Epidermal melanocyte (primary cell): Measurements from ENCODE around the gene SND1.

Experiments used
- DNase-seq: peaks from one replicate; pipeline ENCODE4 v3.0.0; 2011; ENCODE audit warnings: low spot score; ENCODE audit not compliant: insufficient read length

SND1 gene

GRCh38 chr7:128110641-128111364, 458.8 kb downstream of the SND1 start:
- DNase-seq: no peak

DNA sequence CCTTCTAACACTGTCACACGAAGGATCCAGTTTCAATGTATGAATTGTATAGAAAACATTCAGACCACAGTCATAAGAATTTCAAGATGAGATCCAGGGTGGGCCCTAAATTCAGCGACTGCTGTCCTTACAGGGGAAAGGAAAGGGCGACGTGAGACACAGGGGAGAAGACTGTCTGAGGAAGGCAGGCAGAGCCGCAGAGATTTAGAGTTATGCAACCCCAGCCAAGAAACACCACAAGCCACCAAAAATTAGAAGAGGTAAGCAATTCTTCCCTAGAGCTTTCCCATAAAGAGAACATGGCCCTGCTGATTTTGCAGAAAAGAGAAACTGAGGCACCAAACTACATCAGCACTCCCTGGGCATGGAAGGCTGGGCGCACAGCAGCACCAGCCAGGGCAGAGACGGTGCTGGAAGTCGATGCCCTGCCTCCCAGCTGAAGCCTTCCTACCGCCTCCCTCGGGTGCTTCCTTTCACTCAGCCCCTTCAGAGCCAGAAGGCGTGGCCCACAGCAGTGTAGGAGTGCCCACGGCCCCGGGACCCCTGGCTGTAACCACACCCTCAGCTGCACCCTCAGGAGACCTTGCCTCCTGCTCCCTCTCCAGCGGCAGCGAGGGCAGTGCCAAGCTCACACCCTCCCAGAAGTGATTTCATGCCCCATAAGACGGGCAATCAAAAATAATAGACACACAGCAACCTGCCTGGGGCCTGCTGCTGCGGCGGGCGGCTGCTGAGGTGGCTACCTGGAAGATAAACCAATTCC, 460.2 kb downstream of the SND1 start:
- no peak for DNase-seq

DNA sequence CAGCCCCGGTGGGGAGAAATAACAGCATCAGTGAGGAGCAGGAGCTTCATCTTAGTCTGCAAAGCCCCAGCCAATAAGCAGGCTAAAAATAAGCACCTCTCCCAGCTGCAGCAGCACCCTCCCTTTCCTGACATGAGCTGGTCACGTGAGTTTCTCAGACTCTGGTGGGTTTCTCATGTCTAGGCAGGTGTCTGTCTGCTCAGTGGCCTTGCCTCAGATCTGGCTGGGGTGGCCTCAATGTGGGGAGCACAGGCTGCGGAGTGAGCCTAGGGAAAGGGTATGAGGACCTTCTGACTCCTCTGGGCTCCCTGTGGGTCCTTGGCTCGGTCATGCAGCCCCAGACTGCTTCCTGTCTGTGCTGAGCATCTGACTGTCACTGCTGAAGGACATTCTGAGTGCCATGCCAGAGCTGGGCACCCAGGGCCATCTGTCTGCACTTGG, 460.8 kb downstream of the SND1 start:
- DNase-seq: no peak

DNA sequence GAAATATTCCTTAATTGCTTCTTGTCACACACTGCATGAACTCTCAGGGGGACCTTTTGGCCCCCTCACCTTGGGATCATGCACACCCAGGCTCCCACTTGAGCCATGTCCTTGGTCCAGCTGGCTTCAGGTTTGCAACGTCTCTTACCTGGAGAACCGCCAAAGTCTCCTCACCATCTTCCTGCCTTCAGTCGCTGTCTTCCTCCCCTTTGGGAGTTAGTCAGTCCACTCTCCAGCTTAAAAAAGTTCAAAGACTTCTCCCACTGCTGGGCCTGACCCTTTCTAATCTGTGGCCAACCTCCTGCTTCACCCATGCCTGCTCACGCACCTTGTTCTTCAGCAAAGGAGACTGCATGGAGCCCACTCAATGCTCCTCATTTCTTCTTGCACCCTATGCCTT, 461.8 kb downstream of the SND1 start:
- DNase-seq: no peak

DNA sequence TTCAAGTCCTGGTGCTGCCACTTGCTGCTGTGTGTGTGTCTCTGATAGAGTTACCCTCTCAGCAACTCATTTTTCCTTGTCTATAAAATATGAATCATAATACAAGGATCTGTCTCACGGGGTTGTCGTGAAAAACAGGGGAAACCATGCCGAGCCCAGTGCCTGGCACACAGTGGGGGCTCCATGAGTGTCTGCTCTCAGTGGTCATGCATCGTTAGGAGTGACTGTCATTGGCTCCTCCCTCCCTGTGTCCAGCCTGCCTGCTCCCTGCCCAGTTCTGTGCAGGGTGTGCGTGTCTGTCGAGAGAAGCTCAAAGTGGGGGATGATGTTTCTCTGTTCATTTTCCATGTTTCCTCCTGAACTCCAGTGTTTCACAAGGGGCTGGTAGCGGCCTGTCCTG, 462.8 kb downstream of the SND1 start:
- no peak for DNase-seq

DNA sequence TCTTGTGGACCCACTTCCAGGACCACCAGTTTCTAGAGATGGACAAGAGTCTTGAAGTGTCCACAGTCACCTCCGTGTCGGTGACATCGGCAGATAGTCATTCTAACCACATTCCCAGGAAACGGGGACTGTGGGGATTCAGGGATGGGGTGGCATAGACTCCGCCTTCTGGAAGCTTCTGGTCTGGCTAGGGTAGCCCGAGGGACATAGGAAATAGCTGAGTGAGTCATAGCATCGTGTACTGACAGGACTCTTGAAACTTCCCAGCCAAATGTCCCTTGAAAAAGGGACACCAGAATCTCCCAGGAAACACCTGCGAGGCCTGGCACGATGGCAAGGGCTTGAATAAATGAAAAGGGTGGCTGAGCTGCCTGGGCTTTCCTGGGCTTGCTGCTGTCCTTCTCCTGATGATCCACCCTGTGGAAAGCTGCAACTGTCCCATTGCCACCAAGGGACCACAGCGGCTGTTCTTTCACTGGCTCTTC, 463.4 kb downstream of the SND1 start:
- DNase-seq: no peak

- no peak for DNase-seq
Observed at GRCh38 chr7:128115821-128116723, 464.1 kb downstream of the SND1 start.

- DNase-seq: no peak
Observed at GRCh38 chr7:128116740-128117139, 464.7 kb downstream of the SND1 start.

DNA sequence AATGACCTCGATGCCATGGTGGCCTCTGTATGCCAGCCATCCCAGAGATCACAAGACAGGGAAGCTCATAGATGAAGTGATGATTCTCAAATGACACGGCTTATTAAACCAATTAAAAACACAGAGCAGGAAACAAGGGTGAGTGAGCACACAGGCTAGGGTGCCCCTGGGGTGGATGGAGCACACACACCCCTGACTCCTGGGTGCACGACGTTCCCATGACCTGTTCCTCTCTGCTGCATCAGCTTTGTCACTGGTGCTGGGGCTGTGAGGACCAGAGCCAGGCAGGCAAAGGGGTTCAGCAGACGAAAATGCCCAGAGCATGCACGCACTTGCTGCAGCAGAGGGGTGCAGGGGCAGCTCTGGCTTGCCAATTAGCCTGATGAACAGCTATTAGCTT, 465.7 kb downstream of the SND1 start:
- no peak for DNase-seq

DNA sequence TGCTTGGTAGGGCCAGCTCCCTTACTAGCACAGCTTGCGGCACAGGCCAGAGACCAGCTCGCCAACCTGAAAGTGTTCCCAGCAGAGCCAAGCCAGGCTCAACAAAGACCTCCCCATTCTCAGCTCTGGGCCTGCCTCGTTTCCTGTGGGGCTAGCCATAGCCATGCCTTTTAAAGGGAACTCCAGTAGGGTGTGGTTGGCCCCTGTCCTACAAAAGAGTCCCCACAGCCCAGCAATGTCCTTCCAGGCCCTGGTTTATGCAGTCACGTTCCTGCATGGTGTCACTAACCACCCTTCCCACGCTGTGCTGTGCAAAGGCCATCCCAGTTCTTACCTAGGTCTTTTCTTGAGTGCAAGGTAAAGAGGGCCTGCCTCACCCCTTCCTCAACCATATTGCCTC, 467.0 kb downstream of the SND1 start:
- no peak for DNase-seq

GRCh38 chr7:128120116-128120515, 468.1 kb downstream of the SND1 start:
- no peak for DNase-seq

- DNase-seq: no peak
Observed at GRCh38 chr7:128120976-128121490, 469.0 kb downstream of the SND1 start.

- DNase-seq: no peak
Observed at GRCh38 chr7:128121711-128122530, 469.9 kb downstream of the SND1 start.

DNA sequence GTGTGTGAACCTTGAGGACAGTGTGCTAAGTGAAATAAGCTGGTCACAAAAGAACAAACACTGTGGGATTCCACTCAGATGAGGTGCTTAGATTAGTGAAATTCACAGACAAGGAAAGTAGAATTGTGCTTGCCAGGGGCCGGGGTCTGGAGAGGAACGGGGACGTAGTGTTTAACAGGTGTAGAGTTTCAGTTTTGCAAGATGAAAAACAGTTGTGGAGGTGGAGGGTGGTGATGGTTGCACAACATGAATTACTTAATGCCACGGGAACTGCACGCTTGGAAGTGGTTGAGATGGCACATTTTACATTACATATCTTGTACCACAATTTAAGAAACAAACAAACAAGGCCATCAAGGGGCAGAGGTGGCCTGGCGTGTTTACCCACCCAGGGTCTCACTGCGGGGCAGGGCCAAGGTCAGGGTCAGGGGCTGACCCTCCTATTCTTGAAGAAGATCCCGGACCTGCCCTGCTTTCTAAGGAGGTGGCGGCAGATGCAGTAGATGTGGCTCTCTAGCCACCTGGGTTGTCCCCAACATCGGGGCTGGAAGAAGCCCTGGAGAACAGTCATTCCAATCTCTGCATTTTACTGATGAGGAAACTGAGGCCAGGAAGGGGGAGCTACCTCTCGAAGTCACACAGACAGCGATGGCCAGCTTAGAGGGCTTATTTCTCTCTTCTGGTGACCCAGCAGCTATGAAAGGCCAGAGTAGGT, 470.7 kb downstream of the SND1 start:
- no peak for DNase-seq

DNA sequence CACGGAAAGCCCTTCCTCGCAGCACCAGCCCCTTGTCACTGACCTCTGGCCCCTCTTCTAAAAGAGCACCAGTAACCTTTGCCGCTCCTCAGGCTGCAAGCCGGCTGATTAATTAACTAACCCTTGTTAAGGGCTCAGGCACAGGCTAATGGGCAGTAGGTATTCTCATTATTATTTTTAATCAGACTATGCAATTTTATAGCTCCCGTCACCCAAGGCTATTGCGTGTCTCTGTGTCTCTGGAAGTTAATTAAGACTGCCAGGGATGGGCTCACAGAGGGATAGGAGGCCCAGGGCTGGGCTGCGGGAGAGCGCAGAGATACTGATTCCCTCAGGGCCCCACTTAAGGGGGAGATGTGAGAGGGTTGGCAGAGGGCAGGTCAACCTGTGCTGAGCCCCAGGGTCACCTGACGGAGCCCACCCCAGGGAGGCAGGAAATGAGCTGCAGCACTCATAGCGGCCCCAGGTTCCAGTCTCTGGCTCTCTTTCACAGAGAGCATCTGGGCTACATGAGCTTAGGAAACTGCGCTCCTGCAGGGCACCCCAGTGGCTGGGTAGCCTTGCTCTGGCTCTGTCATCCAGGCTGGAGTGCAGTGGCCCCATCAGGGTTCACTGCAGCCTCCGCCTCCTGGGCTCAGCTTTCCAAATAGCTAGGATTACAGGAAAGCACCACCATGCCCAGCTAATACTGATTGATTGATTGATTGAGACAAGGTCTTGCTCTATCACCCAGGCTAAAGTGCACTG, 471.5 kb downstream of the SND1 start:
- DNase-seq: no peak

- DNase-seq: no peak
Observed at GRCh38 chr7:128124786-128125185, 472.8 kb downstream of the SND1 start.

GRCh38 chr7:128125816-128126215, 473.8 kb downstream of the SND1 start:
- DNase-seq: no peak

- no peak for DNase-seq
Observed at GRCh38 chr7:128128401-128128800, 476.4 kb downstream of the SND1 start.

DNA sequence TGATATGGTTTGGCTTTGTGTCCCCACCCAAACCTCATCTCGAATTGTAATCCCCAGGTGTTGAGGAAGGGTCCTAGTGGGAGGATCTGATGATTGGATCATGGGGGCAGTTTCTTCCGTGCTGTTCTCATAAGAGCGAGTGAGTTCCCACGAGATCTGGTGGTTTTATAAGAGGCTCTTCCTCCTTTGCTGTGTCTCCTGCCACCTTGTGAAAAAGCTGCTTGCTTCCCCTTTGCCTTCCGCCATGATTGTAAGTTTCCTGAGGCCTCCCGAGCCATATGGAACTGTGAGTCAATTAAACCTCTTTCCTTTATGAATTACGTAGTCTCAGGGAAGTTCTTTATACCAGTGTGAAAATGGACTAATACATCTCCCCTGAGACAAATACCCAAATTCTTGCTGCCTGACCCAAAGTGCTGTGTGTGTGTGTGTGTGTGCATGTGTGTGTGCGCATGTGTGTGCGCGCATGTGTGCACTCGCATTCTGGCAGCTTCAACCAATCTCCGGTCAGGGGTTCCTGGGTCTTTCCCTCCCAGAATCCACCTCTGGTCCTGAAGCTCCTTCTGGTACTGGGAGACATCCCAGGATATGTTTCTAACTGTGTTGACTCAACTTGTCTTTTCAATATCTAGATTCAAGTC, 477.4 kb downstream of the SND1 start:
- no peak for DNase-seq
